ENCODE measurements around the gene SPART. TPM values are rescaled to one million over a fixed set of nuclear protein-coding genes. Genes with fewer than 3 reads are reported as not detected.
"Not testable (repeated sequence)": the region's sequence is repeated elsewhere in the genome, so short reads cannot be mapped to it uniquely, and the experiment has no call there.

Gene SPART
- total and polyA plus RNA-seq, 10 donors: 15.9 to 68.5 (median 54.7) TPM

- Histone ChIP-seq H3K27me3 (replicated peaks in 1 of 7) (no peaks in the 10 kb centered on the region), H3K4me1 (peaks cover 0 to 64% (median 42%) of the 10 kb centered on the region in 6 donors), H3K27ac (no peak overlapping the region), H3K36me3 (peaks cover 0 to 69% (median 29%) of the 10 kb centered on the region in 6 donors), H3K4me3 (no peak overlapping the region), H3K9me3 (no peaks in the 10 kb centered on the region)
- TF ChIP-seq CTCF (IDR thresholded peaks at IDR 0.05 in 8 of 11, conservative IDR thresholded peaks at IDR 0.05 in 3 of 11) (no peak), POLR2AphosphoS5 (IDR thresholded peaks at IDR 0.05) (no peak), POLR2A (IDR thresholded peaks at IDR 0.05) (no peak)
- no peak for DNase-seq
- intact Hi-C loops (cut with DNase I; ENCODE audit: low total_unique reads): no loop called here
Measured at GRCh38 chr13:36332986-36333385, 13.2 kb downstream of the SPART start.

GRCh38 chr13:36332255-36332654, 13.9 kb downstream of the SPART start:
- intact Hi-C loops (cut with DNase I; ENCODE audit: low total_unique reads); H3K4me3 ChIP-seq; H3K9me3 ChIP-seq; H3K27ac ChIP-seq; H3K27me3 ChIP-seq (replicated peaks in 1 of 7); DNase-seq: not testable (repeated sequence)
- peaks cover 0 to 59% (median 37%) of the 10 kb centered on the region in 6 donors for H3K4me1 ChIP-seq
- H3K36me3 ChIP-seq: peaks cover 0 to 76% (median 35%) of the 10 kb centered on the region in 6 donors

GRCh38 chr13:36331280-36331679, 14.9 kb downstream of the SPART start:
- H3K4me3 ChIP-seq: no peak overlapping the region
- TF ChIP-seq POLR2A (IDR thresholded peaks at IDR 0.05) (no peak), POLR2AphosphoS5 (IDR thresholded peaks at IDR 0.05) (no peak)
- peaks cover 0 to 49% (median 30%) of the 10 kb centered on the region in 6 donors for H3K4me1 ChIP-seq
- H3K27me3 ChIP-seq (replicated peaks in 1 of 7): no peaks in the 10 kb centered on the region
- H3K36me3 ChIP-seq: peaks cover 0 to 82% (median 36%) of the 10 kb centered on the region in 6 donors
- no peaks in the 10 kb centered on the region for H3K9me3 ChIP-seq
- WGBS, 5 donors: 75 to 88% (median 78%) methylated on average over 4 of the region's 4 CpGs
- no peak for DNase-seq
- no peak overlapping the region for H3K27ac ChIP-seq
- intact Hi-C loops (cut with DNase I; ENCODE audit: low total_unique reads): no loop called here

GRCh38 chr13:36329361-36329760, 16.8 kb downstream of the SPART start:
- H3K9me3 ChIP-seq: no peaks in the 10 kb centered on the region
- no peaks in the 10 kb centered on the region for H3K27me3 ChIP-seq (replicated peaks in 1 of 7)
- H3K27ac ChIP-seq: no peak overlapping the region
- TF ChIP-seq POLR2AphosphoS5 (IDR thresholded peaks at IDR 0.05) (no peak), CTCF (IDR thresholded peaks at IDR 0.05 in 8 of 11, conservative IDR thresholded peaks at IDR 0.05 in 3 of 11) (no peak), POLR2A (IDR thresholded peaks at IDR 0.05) (no peak)
- peaks cover 0 to 36% (median 19%) of the 10 kb centered on the region in 6 donors for H3K4me1 ChIP-seq
- H3K36me3 ChIP-seq: peaks cover 0 to 89% (median 45%) of the 10 kb centered on the region in 6 donors
- no peak for DNase-seq
- 71 to 85% (median 76%) methylated on average over 4 of the region's 4 CpGs for WGBS, 5 donors
- intact Hi-C loops (cut with DNase I; ENCODE audit: low total_unique reads): no loop called here
- H3K4me3 ChIP-seq: no peak overlapping the region

- no peak overlapping the region for H3K4me3 ChIP-seq
- DNase-seq: no peak
- H3K9me3 ChIP-seq: no peaks in the 10 kb centered on the region
- TF ChIP-seq POLR2AphosphoS5 (IDR thresholded peaks at IDR 0.05) (no peak), CTCF (IDR thresholded peaks at IDR 0.05 in 8 of 11, conservative IDR thresholded peaks at IDR 0.05 in 3 of 11) (no peak), POLR2A (IDR thresholded peaks at IDR 0.05) (no peak)
- WGBS, 5 donors: 75 to 91% (median 79%) methylated on average over 2 of the region's 2 CpGs
- no peaks in the 10 kb centered on the region for H3K27me3 ChIP-seq (replicated peaks in 1 of 7)
- H3K36me3 ChIP-seq: peaks cover 0 to 89% (median 49%) of the 10 kb centered on the region in 6 donors
- no peak overlapping the region for H3K27ac ChIP-seq
- intact Hi-C loops (cut with DNase I; ENCODE audit: low total_unique reads): no loop called here
- H3K4me1 ChIP-seq: peaks cover 0 to 31% (median 18%) of the 10 kb centered on the region in 6 donors
Measured at GRCh38 chr13:36328821-36329220, 17.4 kb downstream of the SPART start.
